HG03469 (cell line): Measurements from ENCODE around the gene TBCE.

Source experiments
- ATAC-seq: cut with Tn5 transposase; IDR thresholded peaks from one replicate; pipeline ENCODE4 v1.9.1; 2021; ENCODE audit warnings: mild to moderate bottlenecking, moderate library complexity, moderate number of reproducible peaks; ENCODE audit not compliant: unreplicated experiment

Gene TBCE

GRCh38 chr1:235367000-235367908 lies at the start of gene TBCE:
Gene TBCE (plus strand): TSS chr1:235367427. CDS start chr1:235380050, 12,623 bp downstream.
- ATAC-seq = peak; percentile 100

DNA sequence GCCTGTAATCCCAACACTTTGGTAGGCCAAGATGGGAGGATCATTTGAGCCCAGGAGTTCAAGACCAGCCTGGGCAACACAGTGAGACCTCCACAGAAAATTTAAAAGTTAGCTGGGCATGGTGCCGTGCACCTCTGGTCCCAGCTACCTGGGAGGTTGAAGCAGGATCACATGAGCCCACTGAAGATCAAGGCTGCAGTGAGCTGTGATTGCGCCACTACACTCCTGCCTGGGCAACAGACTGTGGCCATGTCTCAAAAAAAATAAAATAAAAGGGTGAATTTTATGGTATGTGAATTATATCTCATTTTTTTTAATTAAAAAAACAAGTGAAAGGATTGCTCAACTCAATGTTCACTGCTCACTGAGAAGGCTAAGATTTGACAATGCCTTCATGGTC lies 48.0 kb upstream of the TBCE start:
- ATAC-seq = no peak

- ATAC-seq = no peak
These were observed 46.6 kb upstream of the TBCE start for GRCh38 chr1:235320521-235321179.

DNA sequence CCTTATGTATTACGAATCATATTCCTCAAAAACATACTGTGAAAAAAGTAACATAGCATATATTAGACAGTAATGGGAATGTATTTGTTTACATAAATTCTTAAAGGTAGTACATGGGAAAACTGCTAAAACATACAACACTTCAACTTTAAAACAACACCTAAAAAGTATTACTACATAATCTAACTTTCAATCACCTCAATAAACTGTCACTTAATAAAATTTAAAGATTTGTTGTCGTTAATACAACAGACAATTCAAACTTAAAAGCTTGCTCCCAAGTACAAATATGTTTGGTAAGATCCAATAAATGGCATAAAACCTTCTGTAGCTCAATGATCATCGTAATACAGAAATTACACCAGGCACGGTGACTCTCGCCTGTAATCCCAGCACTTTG lies 42.9 kb upstream of the TBCE start:
- ATAC-seq = no peak

DNA sequence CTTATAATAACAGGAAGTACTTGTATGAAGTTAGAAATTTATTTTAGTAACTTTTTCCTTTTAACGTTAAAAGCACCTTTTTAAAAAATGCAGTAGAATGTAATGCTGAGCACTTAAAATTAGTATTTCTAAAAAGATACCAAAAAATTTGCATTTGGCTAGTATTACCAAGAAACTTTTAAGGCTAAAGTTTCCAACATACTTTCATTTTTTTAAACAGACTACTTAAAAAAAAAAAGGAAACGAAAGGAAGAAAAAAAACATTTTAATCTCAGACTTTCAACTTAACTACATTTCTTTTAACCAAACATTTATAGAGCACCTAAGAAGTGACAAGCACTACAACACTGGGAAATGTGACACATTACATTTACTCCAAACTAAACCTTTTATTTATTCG lies 42.1 kb upstream of the TBCE start:
- no peak for ATAC-seq

DNA sequence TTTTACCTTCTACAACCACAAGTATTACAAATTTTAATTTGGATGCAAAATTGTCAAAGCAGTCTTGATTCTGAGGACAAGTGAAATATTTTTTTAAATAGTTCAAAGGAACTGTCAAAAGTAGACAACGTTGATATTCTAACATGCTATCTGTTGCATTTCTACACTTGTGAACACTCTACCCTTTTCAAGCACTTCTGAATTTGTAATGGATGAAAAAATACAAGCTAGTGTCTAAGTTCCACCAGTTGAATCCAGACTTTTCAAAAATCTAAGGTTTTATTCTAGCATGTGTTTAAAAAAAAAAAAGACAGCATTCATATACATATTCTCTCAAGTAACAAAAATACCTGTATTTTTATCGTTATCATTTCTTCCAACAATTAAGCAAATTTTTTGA lies 41.4 kb upstream of the TBCE start:
- no peak for ATAC-seq

- ATAC-seq = no peak
These were observed 40.3 kb upstream of the TBCE start for GRCh38 chr1:235326719-235327558.

DNA sequence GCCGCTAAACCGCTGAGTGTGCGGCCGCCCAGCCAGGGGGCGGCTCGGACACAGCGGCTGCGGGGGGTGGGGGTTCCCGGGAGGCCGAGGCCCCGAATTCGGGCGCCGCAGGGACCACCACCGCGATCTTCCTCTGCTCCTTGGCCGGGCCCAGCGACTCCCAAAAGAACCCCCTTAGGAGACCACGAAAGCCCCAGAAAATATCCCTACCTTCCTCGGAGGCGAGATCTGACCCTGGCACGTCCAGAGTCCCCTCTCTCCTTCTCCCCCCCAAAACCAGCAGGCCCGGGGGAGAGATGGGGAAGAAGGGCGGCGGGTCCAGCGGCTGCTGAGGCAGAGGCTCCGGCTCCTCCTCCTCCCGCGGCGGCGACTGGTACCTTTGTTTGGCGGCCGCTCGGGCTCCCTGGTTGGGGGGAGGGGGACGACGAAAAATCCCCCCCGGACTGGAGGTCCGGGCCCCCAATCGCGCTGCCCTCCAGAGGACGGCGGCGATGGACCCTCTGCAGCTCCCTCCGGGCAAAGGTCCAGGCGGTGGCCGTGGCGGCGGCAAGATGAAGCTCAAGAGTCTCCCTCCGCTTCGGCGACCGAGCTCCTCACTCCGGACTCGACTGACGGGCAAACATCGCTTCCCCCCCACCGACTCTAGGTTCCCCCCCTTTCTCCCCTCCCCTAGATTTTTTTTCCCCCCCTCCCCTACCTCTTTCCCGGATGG lies 39.5 kb upstream of the TBCE start, which contains the start of gene ARID4B:
Gene ARID4B (minus strand): TSS at position 621 of the 712 bp plus-strand sequence. CDS start 1,260 bp downstream, outside the sequence.
- ATAC-seq = no peak

GRCh38 chr1:235328271-235329138 lies 38.7 kb upstream of the TBCE start, which contains the start of gene GGPS1:
Gene GGPS1 (plus strand): TSS chr1:235328570. CDS start chr1:235335265, 6,695 bp downstream.
- peak; percentile 61 for ATAC-seq

DNA sequence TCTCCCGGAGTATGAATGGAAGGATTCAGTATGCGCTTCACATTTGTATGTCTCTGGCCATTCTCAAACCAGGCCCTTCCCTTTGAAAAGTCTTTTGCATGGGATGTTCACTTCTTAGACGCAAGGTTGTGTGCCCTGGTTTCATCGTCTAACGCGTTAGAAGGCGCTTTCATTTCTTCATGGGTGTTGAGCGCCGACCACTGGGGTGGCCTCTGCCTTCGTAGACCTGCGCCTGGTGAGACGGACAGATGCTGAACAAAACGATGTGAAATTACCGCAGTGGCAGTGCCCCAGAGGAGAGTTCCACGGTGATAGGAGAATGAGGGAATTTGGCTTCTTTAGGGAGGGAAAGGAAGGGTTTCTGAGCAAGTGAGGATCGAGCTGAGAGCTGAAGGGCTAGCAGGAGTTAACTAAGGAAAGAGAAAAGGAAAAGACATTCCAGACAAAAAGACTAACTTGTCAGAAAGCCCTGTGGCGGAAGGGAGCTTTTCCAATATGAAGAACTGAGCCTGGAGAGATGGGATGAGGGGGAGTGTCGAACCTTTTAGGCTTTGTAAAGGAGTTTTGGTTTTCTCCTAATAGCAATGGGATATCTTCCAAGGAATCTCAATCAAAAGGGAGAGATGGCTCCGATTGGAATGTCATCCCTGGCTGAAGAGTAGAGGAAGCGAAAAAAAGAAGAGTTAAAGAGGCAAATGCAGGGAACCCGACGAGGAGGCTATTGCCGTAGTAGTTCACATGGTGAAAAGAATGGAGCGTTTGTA lies 37.9 kb upstream of the TBCE start:
- peak; percentile 6 for ATAC-seq

DNA sequence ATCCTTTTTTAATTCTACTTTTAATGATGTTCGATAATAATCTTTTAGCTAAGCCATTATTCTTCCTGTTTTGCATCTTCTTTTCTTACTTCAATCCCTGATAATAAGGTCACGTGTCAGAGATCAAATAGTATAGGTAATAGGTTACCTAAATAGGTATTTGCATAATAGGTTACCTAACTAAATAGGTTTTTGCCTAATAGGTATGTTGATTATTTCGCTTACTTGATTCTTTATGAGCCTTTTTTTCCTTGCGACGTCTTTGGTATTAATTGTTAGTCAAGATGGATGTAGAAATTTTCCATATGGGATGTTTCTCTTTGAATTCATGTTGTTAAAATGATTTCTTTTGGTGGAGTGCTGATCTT lies 36.3 kb upstream of the TBCE start:
- ATAC-seq = no peak

- ATAC-seq = no peak
These were observed 35.8 kb upstream of the TBCE start for GRCh38 chr1:235331401-235331800.

DNA sequence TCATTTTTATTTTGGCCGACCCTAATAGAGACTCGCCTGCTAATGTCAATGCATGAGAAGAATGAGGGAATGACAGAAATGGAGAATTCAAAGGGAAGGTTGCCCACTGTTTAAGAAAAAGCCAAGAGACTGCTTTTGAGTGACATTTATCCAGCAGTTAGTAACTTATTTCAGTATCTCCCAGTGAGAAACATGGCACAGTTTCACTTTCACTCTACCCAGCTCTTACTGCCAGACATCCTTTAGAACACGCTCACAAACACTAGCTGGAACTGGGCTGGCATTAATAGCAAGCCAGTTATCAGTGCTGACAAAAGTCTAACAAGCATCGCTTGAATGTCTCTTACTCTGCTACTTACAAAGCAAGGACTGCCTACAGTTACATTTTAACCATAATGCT lies 30.3 kb upstream of the TBCE start:
- no peak for ATAC-seq

- no peak for ATAC-seq
These were observed 27.5 kb upstream of the TBCE start for GRCh38 chr1:235339746-235340145.

GRCh38 chr1:235341334-235341733 lies 25.9 kb upstream of the TBCE start:
- no peak for ATAC-seq

GRCh38 chr1:235342039-235342438 lies 25.2 kb upstream of the TBCE start:
- ATAC-seq = no peak

DNA sequence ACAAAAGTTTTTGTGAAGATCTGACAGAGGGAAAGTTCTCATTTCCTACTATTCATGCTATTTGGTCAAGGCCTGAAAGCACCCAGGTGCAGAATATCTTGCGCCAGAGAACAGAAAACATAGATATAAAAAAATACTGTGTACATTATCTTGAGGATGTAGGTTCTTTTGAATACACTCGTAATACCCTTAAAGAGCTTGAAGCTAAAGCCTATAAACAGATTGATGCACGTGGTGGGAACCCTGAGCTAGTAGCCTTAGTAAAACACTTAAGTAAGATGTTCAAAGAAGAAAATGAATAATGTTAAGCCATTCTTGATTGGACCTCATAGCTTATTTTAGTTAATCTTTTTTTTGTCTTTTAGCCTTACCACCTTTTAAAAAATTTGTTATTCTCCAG lies 24.8 kb upstream of the TBCE start:
- ATAC-seq = no peak

GRCh38 chr1:235343726-235344125 lies 23.5 kb upstream of the TBCE start:
- ATAC-seq = no peak

DNA sequence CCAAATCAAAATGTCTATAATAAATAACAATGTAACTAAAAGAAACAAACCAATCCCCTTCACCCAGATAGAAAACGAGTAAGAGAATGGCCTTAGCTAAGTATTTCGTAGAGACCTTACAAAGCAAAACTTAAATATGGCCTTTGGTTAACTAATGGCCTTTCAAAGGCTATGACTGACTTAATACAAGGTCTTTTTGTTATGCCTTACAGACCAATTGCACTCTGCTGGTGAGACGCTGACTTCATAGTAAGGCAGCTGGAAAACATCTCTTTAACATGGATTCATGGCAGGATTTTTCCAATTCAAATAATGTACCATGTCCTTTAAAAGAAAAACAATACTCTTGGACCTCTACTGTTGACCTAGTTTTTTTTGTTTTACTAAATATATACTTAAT lies 15.8 kb upstream of the TBCE start:
- no peak for ATAC-seq
